ENCODE results near the gene POU2F3. TPM values are rescaled to one million over a fixed set of nuclear protein-coding genes. Genes with fewer than 3 reads are reported as not detected.
A peak's percentile ranks its signal among the peaks of the same experiment; 100 is the strongest.

The POU2F3 gene
- total RNA-seq, 1 experiment from 2014 or later = not detected

DNA sequence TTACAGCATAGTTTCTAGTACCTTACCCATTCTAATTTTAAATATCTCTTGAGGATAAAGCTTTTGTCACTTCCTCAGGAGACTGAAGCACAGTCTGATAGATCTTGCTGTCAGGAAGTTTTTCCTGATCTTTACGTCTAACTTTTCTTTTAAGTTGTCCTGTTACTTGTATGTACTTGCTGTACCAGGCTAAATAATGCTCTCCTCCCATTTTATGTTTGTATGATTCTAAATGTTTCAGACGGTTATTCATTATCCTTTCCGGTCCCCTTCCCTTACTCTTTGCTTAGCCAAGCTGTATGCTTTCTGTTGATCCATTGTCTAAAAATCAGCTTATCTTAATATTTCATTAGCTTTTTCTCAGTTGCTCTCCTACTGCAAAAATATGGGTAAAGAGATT, 102.3 kb downstream of the POU2F3 start:
- intact Hi-C loops (cut with micrococcal nuclease; ENCODE audit: unreplicated experiment) (no loop called here), in situ Hi-C loops (cut with HindIII; ENCODE audit: low pct_unique_long_range_greater_than_20kb, low sequenced_read_pairs) (no loop called here)
- TF ChIP-seq POLR2AphosphoS5 (IDR thresholded peaks at IDR 0.05; ENCODE audit: low read depth, low read length) = no peak
- TF ChIP-seq, protein P1, sequence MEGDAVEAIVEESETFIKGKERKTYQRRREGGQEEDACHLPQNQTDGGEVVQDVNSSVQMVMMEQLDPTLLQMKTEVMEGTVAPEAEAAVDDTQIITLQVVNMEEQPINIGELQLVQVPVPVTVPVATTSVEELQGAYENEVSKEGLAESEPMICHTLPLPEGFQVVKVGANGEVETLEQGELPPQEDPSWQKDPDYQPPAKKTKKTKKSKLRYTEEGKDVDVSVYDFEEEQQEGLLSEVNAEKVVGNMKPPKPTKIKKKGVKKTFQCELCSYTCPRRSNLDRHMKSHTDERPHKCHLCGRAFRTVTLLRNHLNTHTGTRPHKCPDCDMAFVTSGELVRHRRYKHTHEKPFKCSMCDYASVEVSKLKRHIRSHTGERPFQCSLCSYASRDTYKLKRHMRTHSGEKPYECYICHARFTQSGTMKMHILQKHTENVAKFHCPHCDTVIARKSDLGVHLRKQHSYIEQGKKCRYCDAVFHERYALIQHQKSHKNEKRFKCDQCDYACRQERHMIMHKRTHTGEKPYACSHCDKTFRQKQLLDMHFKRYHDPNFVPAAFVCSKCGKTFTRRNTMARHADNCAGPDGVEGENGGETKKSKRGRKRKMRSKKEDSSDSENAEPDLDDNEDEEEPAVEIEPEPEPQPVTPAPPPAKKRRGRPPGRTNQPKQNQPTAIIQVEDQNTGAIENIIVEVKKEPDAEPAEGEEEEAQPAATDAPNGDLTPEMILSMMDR (IDR thresholded peaks at IDR 0.05) = no peak
- no peak for TF ChIP-seq TCF7L2 (IDR thresholded peaks at IDR 0.05; ENCODE audit: low read depth, low read length)
- TF ChIP-seq, protein P2, sequence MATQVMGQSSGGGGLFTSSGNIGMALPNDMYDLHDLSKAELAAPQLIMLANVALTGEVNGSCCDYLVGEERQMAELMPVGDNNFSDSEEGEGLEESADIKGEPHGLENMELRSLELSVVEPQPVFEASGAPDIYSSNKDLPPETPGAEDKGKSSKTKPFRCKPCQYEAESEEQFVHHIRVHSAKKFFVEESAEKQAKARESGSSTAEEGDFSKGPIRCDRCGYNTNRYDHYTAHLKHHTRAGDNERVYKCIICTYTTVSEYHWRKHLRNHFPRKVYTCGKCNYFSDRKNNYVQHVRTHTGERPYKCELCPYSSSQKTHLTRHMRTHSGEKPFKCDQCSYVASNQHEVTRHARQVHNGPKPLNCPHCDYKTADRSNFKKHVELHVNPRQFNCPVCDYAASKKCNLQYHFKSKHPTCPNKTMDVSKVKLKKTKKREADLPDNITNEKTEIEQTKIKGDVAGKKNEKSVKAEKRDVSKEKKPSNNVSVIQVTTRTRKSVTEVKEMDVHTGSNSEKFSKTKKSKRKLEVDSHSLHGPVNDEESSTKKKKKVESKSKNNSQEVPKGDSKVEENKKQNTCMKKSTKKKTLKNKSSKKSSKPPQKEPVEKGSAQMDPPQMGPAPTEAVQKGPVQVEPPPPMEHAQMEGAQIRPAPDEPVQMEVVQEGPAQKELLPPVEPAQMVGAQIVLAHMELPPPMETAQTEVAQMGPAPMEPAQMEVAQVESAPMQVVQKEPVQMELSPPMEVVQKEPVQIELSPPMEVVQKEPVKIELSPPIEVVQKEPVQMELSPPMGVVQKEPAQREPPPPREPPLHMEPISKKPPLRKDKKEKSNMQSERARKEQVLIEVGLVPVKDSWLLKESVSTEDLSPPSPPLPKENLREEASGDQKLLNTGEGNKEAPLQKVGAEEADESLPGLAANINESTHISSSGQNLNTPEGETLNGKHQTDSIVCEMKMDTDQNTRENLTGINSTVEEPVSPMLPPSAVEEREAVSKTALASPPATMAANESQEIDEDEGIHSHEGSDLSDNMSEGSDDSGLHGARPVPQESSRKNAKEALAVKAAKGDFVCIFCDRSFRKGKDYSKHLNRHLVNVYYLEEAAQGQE (IDR thresholded peaks at IDR 0.05; ENCODE audit: insufficient read depth in 1 of 2, low read depth in 2 of 2, low read length in 1 of 2) = no peak
- no peak for TF ChIP-seq SIN3A (IDR thresholded peaks at IDR 0.05; ENCODE audit: borderline replicate concordance, insufficient read depth, low read depth, low read length)
- H3K27ac ChIP-seq (ENCODE audit: low read length) = peak overlapping the region; percentile 68
- no peaks in the 10 kb centered on the region for H3K27me3 ChIP-seq (ENCODE audit: control insufficient read depth, insufficient read depth, low read length)
- ChIA-PET CTCF (interaction anchor here (1.0 kb wide), 1 partner anchor 343 kb away, joined by 4 read pairs; no protein-coding TSS in a partner anchor), POLR2A (no interaction called here)
- ATAC-seq (no peak), DNase-seq (ENCODE audit: low read depth, low spot score) (no peak)
- H3K9me3 ChIP-seq (ENCODE audit: control insufficient read depth, insufficient read depth, low read depth, low read length) = no peaks in the 10 kb centered on the region
- no TSS peak for BruUV-seq (replicated peaks)
- H3K4me1 ChIP-seq (ENCODE audit: control insufficient read depth, insufficient read depth, low read length) = peaks cover 67% of the 10 kb centered on the region
- no peaks in the 10 kb centered on the region for H3K36me3 ChIP-seq (ENCODE audit: control insufficient read depth, insufficient read depth, low read length)
- no peak overlapping the region for H3K4me3 ChIP-seq (ENCODE audit: low read depth in 2 of 2, low read length in 2 of 2)

DNA sequence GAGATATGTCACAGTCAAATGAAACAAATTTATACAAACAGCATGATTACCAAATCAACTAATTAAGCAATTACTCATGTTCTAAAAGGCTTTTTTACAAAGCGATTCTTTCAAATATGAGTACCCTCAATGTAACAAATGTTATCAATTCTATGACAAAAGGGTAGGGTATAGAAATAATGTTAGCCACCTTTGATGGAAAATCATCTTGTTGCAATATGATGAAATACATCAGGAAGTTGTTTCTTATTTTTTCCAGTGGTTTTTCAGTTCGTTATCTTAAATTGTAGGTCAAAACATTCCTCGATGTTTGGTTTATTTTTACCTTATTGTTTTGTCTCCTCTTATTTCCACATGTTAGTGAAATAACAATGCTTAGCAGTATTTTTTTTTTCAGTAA, 102.7 kb downstream of the POU2F3 start:
- no peak for DNase-seq (ENCODE audit: low read depth, low spot score)
- Histone ChIP-seq H3K36me3 (ENCODE audit: control insufficient read depth, insufficient read depth, low read length) (no peaks in the 10 kb centered on the region), H3K9me3 (ENCODE audit: control insufficient read depth, insufficient read depth, low read depth, low read length) (no peaks in the 10 kb centered on the region), H3K27me3 (ENCODE audit: control insufficient read depth, insufficient read depth, low read length) (no peaks in the 10 kb centered on the region), H3K27ac (ENCODE audit: low read length) (peak overlapping the region; percentile 68; the same call in 1 of the 2 replicates), H3K4me3 (ENCODE audit: low read depth in 2 of 2, low read length in 2 of 2) (no peak overlapping the region), H3K4me1 (ENCODE audit: control insufficient read depth, insufficient read depth, low read length) (peaks cover 72% of the 10 kb centered on the region)
- TF ChIP-seq, protein P2 (IDR thresholded peaks at IDR 0.05; ENCODE audit: insufficient read depth in 1 of 2, low read depth in 2 of 2, low read length in 1 of 2) = no peak
- TF ChIP-seq, protein P1 (IDR thresholded peaks at IDR 0.05) = no peak
- TF ChIP-seq POLR2AphosphoS5 (IDR thresholded peaks at IDR 0.05; ENCODE audit: low read depth, low read length) (no peak), TCF7L2 (IDR thresholded peaks at IDR 0.05; ENCODE audit: low read depth, low read length) (no peak), SIN3A (IDR thresholded peaks at IDR 0.05; ENCODE audit: borderline replicate concordance, insufficient read depth, low read depth, low read length) (no peak)
- no peak for ATAC-seq
- BruUV-seq (replicated peaks) = no TSS peak
- ChIA-PET POLR2A (no interaction called here), CTCF (no interaction called here)
- in situ Hi-C loops (cut with HindIII; ENCODE audit: low pct_unique_long_range_greater_than_20kb, low sequenced_read_pairs) (no loop called here), intact Hi-C loops (cut with micrococcal nuclease; ENCODE audit: unreplicated experiment) (no loop called here)
